Muscle of leg (tissue), 11 donors: ENCODE results near the gene HBB. TPM values are rescaled to one million over a fixed set of nuclear protein-coding genes. Genes with fewer than 3 reads are reported as not detected.

Experiments used
- DNase-seq: peaks from one replicate; pipeline ENCODE4 v3.0.0; 2013
- H3K27ac ChIP-seq: one replicate; pipeline ENCODE4 v1.5.1; 2013; ENCODE audit warnings: mild to moderate bottlenecking, low read length, control low read depth
- H3K27me3 ChIP-seq: one replicate; pipeline ENCODE4 v1.6.1; 2013; ENCODE audit warnings: low read length; ENCODE audit not compliant: control insufficient read depth, insufficient read depth
- H3K36me3 ChIP-seq: one replicate; pipeline ENCODE4 v1.6.1; 2013; ENCODE audit warnings: low read length; ENCODE audit not compliant: control insufficient read depth, insufficient read depth
- H3K4me1 ChIP-seq: one replicate; pipeline ENCODE4 v1.6.1; 2013; ENCODE audit warnings: low read length; ENCODE audit not compliant: control insufficient read depth, insufficient read depth
- H3K4me3 ChIP-seq: one replicate; pipeline ENCODE4 v1.5.1; 2013; ENCODE audit warnings: low read length, control low read depth
- H3K9me3 ChIP-seq: replicated peaks from 2 replicates; pipeline ENCODE4 v1.6.1; 2013; ENCODE audit warnings: low read depth, low read length; ENCODE audit not compliant: control insufficient read depth
- WGBS: methylation state at CpG from one replicate; pipeline ENCODE4 v1.1.5; 2013; ENCODE audit warnings: missing lambda C conversion rate; ENCODE audit not compliant: insufficient coverage; 5-methylcytosine and 5-hydroxymethylcytosine counted together
- polyA plus RNA-seq, 8 donors: library from polyadenylated mRNA; unstranded; fragments of 120-200 nt; gene quantifications; one replicate each; pipeline versions ENCODE4 v1.2.1 to v1.2.3, GENCODE V29; 2013; ENCODE audit warnings: inconsistent platforms in 1 of 8, low replicate concordance in 1 of 8; ENCODE audit not compliant: insufficient read length in 8 of 8, insufficient read depth in 1 of 8
- total RNA-seq: library from RNA; stranded (reverse); fragments of 120-200 nt; gene quantifications from one replicate; pipeline ENCODE4 v1.2.4, GENCODE V29; 2013

The HBB gene
- total and polyA plus RNA-seq, 9 donors, result 217 to 965 (median 671) TPM

GRCh38 chr11:5203366-5203765 lies 23.5 kb downstream of the HBB start:
- H3K4me1 ChIP-seq, result no peaks in the 10 kb centered on the region
- no peaks in the 10 kb centered on the region for H3K36me3 ChIP-seq
- no peaks in the 10 kb centered on the region for H3K27me3 ChIP-seq
- H3K9me3 ChIP-seq, result no peaks in the 10 kb centered on the region
- H3K27ac ChIP-seq, result no peak overlapping the region
- no CpG with 5 or more reads among the region's 2 CpGs for WGBS
- DNase-seq, result no peak
- no peak overlapping the region for H3K4me3 ChIP-seq

- Histone ChIP-seq H3K27ac (no peak within 1 kb of the TSS), H3K36me3 (no peaks in the 10 kb centered on the region), H3K27me3 (no peaks in the 10 kb centered on the region), H3K4me3 (no peak within 1 kb of the TSS), H3K4me1 (no peaks in the 10 kb centered on the region), H3K9me3 (no peaks in the 10 kb centered on the region)
- 60% methylated on average over 1 of the region's 1 CpG for WGBS
- DNase-seq, result no peak
These were observed 26.3 kb downstream of the HBB start, which contains the start of gene OR51V1 for GRCh38 chr11:5200582-5200981. Gene OR51V1, minus strand, starts transcription at chr11:5200682. Its CDS starts 0 bp downstream, at chr11:5200682.

GRCh38 chr11:5198285-5198684 lies 28.6 kb downstream of the HBB start:
- H3K9me3 ChIP-seq, result no peaks in the 10 kb centered on the region
- DNase-seq, result no peak
- no peaks in the 10 kb centered on the region for H3K27me3 ChIP-seq
- H3K4me1 ChIP-seq, result no peaks in the 10 kb centered on the region
- no peak overlapping the region for H3K4me3 ChIP-seq
- no peaks in the 10 kb centered on the region for H3K36me3 ChIP-seq
- H3K27ac ChIP-seq, result no peak overlapping the region

GRCh38 chr11:5197536-5197935 lies 29.3 kb downstream of the HBB start:
- Histone ChIP-seq H3K4me1 (no peaks in the 10 kb centered on the region), H3K27ac (no peak overlapping the region), H3K9me3 (no peaks in the 10 kb centered on the region), H3K4me3 (no peak overlapping the region), H3K36me3 (no peaks in the 10 kb centered on the region), H3K27me3 (no peaks in the 10 kb centered on the region)
- DNase-seq, result peak; percentile 4
- no CpG with 5 or more reads among the region's 3 CpGs for WGBS

- H3K9me3 ChIP-seq, result no peaks in the 10 kb centered on the region
- no peak overlapping the region for H3K4me3 ChIP-seq
- no peak overlapping the region for H3K27ac ChIP-seq
- WGBS, result 34% methylated on average over 3 of the region's 3 CpGs
- H3K27me3 ChIP-seq, result no peaks in the 10 kb centered on the region
- no peak for DNase-seq
- no peaks in the 10 kb centered on the region for H3K4me1 ChIP-seq
- H3K36me3 ChIP-seq, result no peaks in the 10 kb centered on the region
These were observed 30.1 kb downstream of the HBB start for GRCh38 chr11:5196731-5197130.

GRCh38 chr11:5196067-5196466 lies 30.8 kb downstream of the HBB start:
- no peak overlapping the region for H3K4me3 ChIP-seq
- DNase-seq, result no peak
- WGBS, result 80% methylated on average over 1 of the region's 5 CpGs

GRCh38 chr11:5192738-5193137 lies 34.1 kb downstream of the HBB start:
- Histone ChIP-seq H3K27me3 (no peaks in the 10 kb centered on the region), H3K4me3 (no peak overlapping the region), H3K36me3 (no peaks in the 10 kb centered on the region), H3K27ac (no peak overlapping the region), H3K9me3 (peaks cover 4% of the 10 kb centered on the region), H3K4me1 (no peaks in the 10 kb centered on the region)
- no peak for DNase-seq
- no CpG with 5 or more reads among the region's 1 CpG for WGBS

More at GRCh38 chr11:5196067-5196466, 30.8 kb downstream of the HBB start:
- Histone ChIP-seq H3K9me3 (no peaks in the 10 kb centered on the region), H3K36me3 (no peaks in the 10 kb centered on the region), H3K27me3 (no peaks in the 10 kb centered on the region), H3K4me1 (no peaks in the 10 kb centered on the region), H3K27ac (no peak overlapping the region)

- no peaks in the 10 kb centered on the region for H3K27me3 ChIP-seq
- no peak overlapping the region for H3K27ac ChIP-seq
- no CpG with 5 or more reads among the region's 2 CpGs for WGBS
- no peak for DNase-seq
- H3K4me1 ChIP-seq, result no peaks in the 10 kb centered on the region
- H3K4me3 ChIP-seq, result no peak overlapping the region
- no peaks in the 10 kb centered on the region for H3K36me3 ChIP-seq
- peaks cover 4% of the 10 kb centered on the region for H3K9me3 ChIP-seq
These were observed 38.7 kb downstream of the HBB start for GRCh38 chr11:5188201-5188600.

- no peaks in the 10 kb centered on the region for H3K36me3 ChIP-seq
- DNase-seq, result no peak
- H3K4me3 ChIP-seq, result no peak overlapping the region
- no peaks in the 10 kb centered on the region for H3K9me3 ChIP-seq
- H3K27ac ChIP-seq, result no peak overlapping the region
- 83% methylated on average over 5 of the region's 10 CpGs for WGBS
- no peaks in the 10 kb centered on the region for H3K27me3 ChIP-seq
- no peaks in the 10 kb centered on the region for H3K4me1 ChIP-seq
These were observed 48.6 kb downstream of the HBB start for GRCh38 chr11:5178046-5178837.
